Cerebellar nuclear complex (tissue), 1 donor: Measurements from ENCODE around the gene SOD3.

Experiments
- DNase-seq, 2 experiments: peaks; one replicate each; lab custom pipeline; 2025; lab: John Stamatoyannopoulos, UW

SOD3 gene

DNA sequence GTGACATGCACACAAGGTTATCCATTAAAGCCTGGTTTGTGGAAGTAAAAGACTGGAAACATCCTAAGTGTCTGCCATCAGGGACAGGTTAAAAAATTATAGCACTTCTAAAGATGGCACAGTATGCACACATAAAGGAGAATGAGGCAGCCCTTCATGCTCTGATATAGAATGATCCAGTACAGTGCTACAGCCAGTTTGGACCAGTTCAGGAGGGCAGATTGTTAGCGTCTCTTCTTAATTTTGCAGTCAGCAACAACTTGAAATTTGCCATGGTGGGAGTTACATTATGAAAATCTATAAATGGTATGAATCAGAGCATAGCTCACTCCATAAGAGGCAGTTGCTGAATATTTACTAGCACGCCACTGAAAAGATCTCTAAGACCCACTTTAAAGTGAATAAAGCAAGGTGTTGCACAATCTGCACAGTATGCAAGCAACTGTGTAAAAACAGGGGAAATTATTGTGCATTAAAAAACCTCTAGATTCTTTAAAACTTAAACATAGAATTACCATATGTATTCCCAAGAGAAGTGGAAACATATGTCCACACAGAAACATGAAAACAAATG lies 20.3 kb upstream of the SOD3 start:
- DNase-seq = no peak

DNA sequence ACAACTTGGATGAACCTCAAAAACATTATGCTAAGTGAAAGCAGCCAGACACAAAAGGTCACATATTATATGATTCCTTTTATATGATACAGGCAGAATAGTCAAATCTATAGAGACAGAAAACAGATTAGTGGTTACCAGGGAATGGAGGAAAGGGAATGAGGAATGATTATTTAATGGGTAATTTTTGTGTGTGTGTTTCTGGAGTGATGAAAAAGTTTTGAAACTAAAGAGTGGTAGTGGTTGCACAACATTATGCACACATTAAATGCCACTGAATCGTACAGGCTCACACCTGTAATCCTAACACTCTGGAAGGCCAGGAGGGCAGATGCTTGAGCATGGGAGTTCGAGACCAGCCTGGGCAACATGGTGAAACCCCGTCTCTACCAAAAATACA lies 19.6 kb upstream of the SOD3 start:
- DNase-seq = no peak

DNA sequence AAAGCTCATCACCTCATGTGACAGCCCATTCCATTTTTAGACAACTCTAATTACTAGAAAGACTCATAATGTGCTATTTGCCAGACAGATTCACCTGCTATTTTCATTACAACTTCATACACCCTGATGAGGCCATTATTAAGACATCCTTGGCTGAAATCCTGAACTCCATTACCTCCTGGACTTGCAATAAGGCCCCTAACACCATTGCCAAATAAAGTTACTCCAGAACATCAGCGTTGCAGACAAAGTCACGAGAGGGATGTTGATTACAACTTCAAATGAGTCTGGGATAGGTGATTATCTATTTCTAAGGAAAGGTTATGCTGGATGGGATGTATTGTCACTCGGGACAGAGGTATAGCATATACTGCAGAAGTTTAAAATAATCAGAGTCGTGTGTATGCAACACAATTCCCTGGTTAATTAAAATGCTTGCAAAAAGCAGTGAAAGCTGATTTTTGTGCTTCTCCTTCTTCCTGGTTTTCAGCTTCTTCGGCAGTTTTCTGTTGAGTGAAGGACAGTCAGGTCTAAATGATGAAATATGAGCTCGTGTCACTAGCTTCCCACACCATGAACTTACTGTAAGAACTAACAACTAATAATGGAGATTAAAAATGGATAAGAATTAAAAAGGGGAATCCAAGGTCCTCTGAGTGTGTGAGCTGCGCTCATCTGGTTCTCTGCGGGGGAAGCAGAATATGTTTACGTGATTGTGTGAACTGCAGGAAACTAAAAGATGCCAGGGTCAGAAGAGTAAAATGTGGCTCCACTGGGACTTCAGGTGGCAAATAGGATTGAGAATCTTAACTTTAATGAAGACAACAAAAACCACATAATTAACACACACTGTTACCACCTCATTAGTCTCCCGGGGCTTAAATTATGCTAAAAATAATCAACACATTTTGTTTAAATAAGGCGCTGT lies 17.6 kb upstream of the SOD3 start:
- no peak for DNase-seq

DNA sequence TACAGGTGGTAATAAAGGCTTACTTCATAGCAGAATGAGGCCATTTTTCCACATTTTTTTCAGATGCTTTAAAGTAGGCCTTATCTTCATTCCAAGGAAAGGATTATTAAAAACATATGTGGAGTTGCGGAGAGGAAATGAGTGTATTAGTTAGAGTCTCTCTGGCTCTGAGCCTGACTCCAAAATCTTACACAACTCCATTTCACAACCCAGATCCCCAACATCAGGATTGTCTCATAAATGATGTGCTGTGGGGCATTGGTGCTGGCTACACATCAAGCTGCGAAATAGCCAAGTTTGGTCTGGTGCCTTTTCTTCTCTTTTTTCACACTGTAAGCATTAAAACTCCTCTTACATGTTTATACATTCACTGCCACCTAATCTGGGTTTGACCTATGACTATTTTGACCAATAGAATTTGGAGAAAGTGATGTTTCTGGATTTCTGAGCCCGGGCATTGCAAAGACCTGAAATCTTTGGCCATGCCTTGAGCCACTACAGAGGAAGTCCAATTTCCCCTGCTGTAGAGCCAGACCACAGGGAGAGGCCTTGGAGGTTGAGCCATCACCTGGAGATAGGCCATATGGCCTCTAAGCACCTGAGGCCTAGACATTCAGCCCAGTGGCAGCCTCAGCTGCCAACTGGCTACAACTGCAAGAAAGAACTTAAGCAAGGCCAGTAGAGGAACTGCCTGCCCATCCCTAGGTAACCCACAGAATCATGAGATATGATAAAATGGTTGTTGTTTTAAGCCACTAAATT lies 16.7 kb upstream of the SOD3 start:
- DNase-seq = no peak

DNA sequence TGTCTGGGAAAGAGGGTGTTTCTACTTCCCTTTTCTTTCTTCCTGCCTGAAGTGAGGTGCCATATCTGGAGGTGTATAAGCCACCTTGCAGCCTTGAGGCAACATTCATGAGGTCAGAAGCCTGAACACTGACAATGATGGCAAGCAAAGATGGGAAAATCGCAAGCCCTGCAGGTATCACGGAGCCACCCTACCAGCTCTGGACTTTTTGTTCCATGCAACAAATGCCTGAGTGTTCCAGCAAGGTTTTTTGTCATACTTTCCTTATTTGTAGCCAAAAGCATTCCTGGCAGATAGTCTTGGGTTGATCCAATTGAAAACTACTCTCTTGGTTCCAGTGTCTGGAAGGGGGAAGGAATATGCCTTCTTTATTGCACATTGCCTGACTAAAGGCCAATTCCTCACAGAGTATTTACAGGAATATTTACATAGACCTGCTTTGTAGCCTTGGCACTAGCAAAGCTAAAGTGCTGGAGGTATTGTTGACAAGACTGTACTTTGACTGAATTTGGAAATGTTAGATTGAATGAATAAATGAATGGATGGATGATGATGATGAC lies 14.4 kb upstream of the SOD3 start:
- DNase-seq = no peak

DNA sequence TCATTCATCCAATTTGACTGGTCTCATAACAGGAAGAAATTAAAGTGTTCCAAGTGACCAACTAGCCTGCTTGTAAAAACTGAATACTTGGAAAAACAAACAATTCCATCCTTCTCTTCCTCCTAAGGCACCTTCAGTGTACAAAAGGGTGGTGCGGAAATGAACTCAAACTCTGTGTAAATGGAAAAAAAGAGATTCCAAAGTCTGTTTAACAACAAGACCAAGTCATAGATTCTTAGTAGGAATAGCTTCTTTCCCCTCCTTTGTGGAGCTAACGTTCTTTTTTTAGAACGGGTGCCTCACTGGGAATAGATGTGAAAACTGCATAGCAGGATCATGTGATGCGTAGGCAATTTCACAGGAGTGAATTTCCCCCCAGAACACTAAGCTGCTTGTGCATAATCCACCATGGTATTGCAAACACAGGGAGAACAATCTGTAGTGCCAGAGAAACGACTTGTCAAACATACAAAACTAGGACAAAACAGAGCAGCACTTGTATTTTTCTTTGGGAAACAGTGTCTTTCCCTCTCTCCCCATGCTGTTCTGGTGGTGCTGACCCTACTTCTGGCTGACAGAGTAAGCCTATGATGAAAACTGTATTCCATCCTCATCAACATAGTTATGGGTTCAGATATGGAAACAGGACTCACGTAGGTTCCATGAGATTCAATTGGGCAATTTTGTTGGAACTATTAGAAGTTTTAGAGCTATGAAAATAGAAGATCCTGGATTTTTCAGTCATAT lies 13.2 kb upstream of the SOD3 start:
- DNase-seq = no peak

DNA sequence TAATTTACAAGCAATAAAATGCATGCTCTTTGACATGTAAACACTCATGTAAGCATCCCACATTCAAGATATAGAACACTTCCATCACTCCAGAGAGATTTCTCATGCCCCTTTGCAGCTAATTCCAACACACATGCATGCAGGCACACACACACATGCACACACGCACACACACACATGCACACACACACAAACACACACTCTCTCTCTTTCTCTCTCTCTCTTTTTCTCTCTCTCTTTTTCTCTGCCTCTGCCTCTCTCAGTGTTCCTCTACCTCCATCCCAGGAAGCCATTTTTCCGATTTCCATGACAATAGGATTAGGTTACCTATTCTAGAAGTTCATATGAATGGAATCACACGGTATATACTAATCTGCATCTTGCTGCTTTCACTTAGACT lies 11.9 kb upstream of the SOD3 start:
- no peak for DNase-seq

DNA sequence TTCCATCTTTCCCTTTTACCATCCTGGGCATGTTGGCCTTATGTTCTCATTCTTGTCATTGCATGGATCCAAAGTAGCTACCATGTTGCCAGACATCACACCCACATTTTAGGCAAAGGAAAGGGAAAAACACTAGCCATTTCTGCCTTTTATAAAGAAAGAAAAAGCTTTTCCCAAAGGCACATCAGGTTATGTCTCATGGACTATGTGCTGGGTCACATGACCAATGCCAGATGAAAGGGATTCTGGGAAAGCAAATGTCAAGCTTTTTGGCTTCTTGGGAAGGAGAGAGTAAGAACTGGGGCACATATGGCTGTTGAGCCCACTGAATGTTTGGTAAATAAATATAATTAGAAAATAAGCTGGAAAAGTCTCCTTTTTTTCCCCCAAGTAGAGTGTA lies 4.3 kb upstream of the SOD3 start:
- DNase-seq = no peak

DNA sequence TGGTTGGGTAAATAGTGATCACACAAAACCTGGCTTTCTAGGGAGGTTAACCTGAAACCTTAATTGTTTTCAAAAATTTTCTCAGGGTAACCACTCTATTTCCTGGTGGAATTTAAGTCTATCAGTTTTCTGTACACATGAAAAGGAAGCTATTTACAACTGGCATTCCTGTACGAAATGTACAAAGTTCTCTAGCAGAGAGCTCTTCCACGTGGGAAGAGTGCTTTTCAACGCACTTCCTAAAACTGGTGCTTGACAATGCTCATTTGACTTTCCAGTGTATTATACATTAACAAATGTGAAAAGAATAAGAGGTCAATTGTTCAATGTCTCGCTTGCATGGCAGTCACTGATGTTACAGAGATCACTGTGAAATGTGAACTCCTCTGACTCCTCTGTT lies 2.8 kb upstream of the SOD3 start:
- no peak for DNase-seq

DNA sequence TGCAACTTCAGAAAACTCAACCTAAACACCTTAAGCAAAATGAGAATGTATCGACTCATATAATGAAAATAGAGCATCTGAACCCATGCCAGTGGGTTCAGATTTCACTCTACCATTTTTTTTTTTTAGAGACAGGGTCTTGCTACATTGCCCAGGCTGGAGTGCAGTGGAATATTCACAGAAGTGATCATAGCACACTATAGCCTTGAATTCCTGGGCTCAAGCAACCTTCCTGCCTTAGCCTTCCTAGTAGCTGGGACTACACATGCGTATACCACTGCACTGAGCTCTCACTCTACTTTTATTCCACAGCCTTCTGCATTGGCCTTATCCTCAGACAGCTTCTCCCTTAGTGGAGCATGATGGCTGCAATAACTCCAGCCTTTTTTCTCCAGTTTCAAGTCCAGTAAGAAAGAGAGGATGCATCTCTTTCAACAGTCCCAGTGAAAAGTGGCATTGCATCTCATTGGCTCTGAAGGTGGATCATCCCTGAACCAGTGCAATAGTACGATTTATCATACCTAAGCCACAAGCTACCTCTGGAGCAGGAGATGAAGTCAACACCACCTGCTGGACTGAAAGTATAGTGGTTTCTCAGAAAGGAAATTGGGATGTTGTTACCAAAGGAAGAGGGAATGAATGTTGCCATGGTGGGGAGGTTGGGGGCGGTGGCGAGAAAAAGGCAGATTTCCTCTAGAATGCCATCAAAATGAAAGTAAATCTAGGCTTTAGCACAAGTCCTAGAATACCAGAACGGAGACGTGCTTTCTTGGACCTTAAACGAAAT lies 2.0 kb upstream of the SOD3 start:
- DNase-seq = no peak

DNA sequence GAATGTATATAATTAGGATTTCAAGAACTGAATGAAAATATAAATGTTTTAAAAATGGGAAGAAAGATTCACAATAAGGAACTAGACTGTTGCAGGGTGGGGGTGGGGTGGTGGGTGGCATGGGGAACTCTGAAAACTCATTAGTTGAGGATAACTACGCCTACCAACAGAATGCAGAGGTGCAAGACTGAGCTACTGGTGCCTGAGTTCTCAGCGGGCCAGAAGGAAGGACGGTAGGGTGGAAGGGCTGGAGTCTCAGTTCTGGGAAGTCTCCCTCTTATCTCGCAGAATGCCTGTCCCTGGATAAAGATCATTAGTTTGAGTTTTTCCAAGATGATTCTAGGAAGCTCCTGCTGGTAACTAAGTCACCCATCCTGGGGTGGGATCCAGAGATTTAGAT lies 1.3 kb upstream of the SOD3 start:
- DNase-seq = no peak

DNA sequence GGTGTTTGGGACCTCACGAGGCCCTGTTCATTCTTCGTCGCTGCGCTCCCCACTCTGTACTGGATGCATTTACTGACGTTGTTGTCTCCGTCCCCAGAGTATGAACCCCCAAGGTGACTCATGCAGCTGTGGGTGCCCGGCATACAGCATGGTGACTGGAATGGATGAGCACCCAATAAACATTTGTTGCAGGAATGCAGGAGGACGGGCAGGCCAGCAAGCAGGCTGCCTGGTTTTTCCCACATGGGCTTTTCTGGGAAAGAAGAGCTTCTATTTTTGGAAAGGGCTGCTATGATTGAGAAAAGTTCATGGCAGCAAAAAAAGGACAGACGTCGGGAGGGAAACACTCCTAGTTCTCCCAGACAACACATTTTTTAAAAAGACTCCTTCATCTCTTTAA lies 893 bp upstream of the SOD3 start:
- DNase-seq = no peak

DNA sequence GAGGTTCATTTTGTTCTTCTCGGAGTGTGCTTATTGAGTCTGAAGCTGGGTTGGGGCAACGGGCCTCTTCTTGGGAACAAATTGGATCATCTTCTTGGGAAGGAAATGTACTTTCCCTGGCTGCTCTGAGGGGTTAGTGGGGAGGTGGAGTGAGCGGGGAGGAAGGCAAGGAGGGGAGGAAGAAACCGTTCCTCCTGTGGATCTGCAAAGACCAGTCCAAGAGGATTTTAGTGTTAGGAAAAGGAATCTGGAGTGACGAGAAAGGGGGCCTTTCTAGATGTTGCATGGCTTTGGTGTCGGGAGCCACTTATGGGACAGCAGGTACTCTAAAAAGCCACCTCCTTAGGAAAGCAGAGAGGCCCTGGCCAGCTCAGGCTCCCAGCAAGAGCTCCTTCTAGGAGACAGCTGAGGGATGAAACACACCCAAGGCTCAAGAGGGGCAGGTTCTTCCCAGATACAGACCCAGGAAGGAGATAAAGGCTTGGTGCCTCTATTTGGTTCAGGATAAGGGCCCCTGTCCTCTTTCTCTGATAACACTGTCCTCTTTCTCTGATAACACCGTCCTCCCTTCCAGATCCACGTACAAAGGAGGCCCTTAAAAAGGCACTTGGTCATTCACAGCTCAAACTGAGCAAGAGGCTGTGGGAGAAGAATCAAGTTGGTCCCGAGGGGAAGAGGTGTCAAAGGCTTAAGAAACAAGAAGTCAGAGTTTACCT lies 451 bp downstream of the SOD3 start:
- DNase-seq = no peak

DNA sequence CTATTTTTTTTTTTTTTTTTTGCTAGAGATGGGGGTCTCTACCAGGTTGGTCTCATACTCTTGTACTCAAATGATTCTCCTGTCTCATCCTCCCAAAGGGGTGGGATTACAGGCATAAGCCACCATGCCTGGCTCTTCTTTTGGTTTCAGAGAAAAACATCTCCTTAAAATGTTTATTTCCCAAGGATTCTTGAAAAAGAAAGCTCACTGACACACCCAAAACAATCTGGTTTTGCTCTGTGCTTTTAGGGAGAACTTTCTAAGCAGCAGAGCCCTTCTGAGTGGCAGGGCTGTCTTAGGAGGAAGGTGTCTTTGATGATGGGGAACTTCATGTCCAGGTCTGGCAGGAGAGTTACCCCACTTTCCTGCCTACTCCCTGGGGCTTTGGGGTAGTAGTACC lies 1.2 kb downstream of the SOD3 start:
- DNase-seq = no peak

DNA sequence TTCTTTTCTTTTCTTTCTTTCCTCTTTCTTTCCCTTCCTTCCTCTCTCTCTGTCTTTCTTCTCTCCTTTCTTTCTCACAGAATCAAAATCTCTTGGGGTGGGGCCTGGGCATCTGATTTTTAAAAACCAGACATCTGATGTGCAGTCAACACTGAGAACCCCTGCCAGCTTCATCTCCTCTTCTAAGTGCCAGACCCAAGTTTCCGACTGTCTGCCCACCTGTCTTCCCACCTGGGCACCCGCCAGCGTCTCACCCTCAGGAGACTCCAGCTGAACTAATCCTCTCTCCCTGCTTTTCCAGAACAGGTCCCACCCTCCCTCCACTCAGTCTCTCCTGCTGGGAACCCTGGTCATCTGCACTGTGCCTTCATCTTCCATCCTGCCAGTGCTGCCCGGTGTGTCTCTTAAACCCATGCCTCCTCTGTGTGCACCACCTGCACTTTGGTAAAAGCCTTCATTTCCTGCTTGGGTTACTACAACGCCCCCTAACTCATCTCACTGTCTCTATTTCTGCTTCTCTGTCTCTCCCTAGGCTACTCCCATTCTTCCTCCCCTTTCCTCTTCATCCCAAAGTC lies 2.8 kb downstream of the SOD3 start:
- no peak for DNase-seq

DNA sequence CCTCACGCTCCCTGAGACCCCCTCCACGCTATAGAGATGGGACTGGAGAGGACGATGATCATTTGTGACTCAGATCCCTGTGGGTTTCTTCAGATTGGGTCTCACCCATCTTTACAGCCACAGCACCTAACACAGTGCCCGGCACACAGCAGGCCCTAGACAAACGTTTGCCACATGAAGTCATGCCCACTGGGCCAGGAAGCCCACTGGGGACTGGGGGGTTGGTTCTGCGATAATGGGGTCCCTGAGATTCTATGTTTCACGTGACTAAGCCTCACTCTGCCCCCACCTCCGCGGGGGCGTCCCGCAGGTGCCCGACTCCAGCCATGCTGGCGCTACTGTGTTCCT lies 3.8 kb downstream of the SOD3 start:
- DNase-seq = no peak

DNA sequence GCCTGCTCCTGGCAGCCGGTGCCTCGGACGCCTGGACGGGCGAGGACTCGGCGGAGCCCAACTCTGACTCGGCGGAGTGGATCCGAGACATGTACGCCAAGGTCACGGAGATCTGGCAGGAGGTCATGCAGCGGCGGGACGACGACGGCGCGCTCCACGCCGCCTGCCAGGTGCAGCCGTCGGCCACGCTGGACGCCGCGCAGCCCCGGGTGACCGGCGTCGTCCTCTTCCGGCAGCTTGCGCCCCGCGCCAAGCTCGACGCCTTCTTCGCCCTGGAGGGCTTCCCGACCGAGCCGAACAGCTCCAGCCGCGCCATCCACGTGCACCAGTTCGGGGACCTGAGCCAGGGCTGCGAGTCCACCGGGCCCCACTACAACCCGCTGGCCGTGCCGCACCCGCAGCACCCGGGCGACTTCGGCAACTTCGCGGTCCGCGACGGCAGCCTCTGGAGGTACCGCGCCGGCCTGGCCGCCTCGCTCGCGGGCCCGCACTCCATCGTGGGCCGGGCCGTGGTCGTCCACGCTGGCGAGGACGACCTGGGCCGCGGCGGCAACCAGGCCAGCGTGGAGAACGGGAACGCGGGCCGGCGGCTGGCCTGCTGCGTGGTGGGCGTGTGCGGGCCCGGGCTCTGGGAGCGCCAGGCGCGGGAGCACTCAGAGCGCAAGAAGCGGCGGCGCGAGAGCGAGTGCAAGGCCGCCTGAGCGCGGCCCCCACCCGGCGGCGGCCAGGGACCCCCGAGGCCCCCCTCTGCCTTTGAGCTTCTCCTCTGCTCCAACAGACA lies 4.4 kb downstream of the SOD3 start:
- no peak for DNase-seq

DNA sequence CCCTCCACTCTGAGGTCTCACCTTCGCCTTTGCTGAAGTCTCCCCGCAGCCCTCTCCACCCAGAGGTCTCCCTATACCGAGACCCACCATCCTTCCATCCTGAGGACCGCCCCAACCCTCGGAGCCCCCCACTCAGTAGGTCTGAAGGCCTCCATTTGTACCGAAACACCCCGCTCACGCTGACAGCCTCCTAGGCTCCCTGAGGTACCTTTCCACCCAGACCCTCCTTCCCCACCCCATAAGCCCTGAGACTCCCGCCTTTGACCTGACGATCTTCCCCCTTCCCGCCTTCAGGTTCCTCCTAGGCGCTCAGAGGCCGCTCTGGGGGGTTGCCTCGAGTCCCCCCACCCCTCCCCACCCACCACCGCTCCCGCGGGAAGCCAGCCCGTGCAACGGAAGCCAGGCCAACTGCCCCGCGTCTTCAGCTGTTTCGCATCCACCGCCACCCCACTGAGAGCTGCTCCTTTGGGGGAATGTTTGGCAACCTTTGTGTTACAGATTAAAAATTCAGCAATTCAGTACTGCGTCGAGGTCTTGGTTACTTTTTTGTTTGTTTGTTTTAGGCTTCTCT lies 5.0 kb downstream of the SOD3 start:
- DNase-seq = no peak
